Measurements from ENCODE around the gene GARIN3. TPM values are rescaled to one million over a fixed set of nuclear protein-coding genes. Genes with fewer than 3 reads are reported as not detected.

The GARIN3 gene
- total and polyA plus RNA-seq, 2 donors (not counting 1 experiment from before 2014, with no cell fraction given) = not detected

DNA sequence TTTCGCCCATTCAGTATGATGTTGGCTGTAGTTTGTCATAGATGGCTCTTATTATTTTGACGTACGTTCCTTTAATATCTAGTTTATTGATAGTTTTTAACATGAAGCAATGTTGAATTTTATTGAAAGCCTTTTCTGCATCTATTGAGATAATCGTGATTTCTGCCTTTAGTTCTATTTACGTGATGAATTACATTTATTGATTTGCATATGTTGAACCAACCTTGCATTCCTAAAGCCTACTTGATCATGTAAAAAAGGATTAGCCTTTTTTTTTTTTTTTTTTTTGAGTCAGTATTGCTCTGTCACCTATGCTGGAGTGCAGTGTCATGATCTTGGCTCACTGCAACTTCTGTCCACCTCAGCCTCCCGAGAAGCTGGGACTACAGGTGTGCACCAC is 39.6 kb upstream of the GARIN3 start:
- Mint-ChIP-seq H3K27me3 (no peaks in the 10 kb centered on the region), H3K4me3 (no peak overlapping the region), H3K9me3 (ENCODE audit: insufficient read depth) (no peaks in the 10 kb centered on the region), H3K27ac (no peak overlapping the region), H3K4me1 (peaks cover 9% of the 10 kb centered on the region)
- no peak overlapping the region for H2AFZ ChIP-seq (ENCODE audit: insufficient read depth, low read depth, low read length, poor library complexity, severe bottlenecking)
- TF ChIP-seq EZH2 (IDR thresholded peaks at IDR 0.05; ENCODE audit: borderline replicate concordance, insufficient read depth, low read depth, low read length, poor library complexity, severe bottlenecking) = no peak
- TF ChIP-seq, protein P1, sequence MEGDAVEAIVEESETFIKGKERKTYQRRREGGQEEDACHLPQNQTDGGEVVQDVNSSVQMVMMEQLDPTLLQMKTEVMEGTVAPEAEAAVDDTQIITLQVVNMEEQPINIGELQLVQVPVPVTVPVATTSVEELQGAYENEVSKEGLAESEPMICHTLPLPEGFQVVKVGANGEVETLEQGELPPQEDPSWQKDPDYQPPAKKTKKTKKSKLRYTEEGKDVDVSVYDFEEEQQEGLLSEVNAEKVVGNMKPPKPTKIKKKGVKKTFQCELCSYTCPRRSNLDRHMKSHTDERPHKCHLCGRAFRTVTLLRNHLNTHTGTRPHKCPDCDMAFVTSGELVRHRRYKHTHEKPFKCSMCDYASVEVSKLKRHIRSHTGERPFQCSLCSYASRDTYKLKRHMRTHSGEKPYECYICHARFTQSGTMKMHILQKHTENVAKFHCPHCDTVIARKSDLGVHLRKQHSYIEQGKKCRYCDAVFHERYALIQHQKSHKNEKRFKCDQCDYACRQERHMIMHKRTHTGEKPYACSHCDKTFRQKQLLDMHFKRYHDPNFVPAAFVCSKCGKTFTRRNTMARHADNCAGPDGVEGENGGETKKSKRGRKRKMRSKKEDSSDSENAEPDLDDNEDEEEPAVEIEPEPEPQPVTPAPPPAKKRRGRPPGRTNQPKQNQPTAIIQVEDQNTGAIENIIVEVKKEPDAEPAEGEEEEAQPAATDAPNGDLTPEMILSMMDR (IDR thresholded peaks at IDR 0.05) = no peak
- no peaks in the 10 kb centered on the region for H4K20me1 ChIP-seq (ENCODE audit: control insufficient read depth, insufficient read depth, low read length, poor library complexity, severe bottlenecking)
- peaks cover 12% of the 10 kb centered on the region in 2 donors for H3K4me1 ChIP-seq (ENCODE audit: control insufficient read depth in 2 of 2, insufficient read depth in 2 of 2, low read length in 2 of 2)
- no peak for ATAC-seq (ENCODE audit: low read depth)
- WGBS (ENCODE audit: insufficient coverage) = no CpG with 5 or more reads among the region's 6 CpGs
- no peak overlapping the region for H3K27ac ChIP-seq (ENCODE audit: low read length in 2 of 2)
- peaks cover 0 to 1% (median 0%) of the 10 kb centered on the region in 3 donors for H3K9me3 ChIP-seq (ENCODE audit: control extremely low read depth in 1 of 3, control insufficient read depth in 2 of 3, insufficient read depth in 1 of 3, low read length in 2 of 3)
- no peak overlapping the region for H3K4me2 ChIP-seq (replicated peaks; ENCODE audit: low read depth, low read length, poor library complexity, severe bottlenecking)
- H3K36me3 ChIP-seq (replicated peaks in 1 of 2; ENCODE audit: control extremely low read depth in 1 of 2, control insufficient read depth in 1 of 2, extremely low read depth in 1 of 2, insufficient read depth in 2 of 2, low read length in 1 of 2) = no peaks in the 10 kb centered on the region
- H3K27me3 ChIP-seq (replicated peaks in 1 of 4; ENCODE audit: control extremely low read depth in 1 of 4, control insufficient read depth in 3 of 4, insufficient read depth in 4 of 4, low read length in 3 of 4) = no peaks in the 10 kb centered on the region
- no peak overlapping the region for H3K4me3 ChIP-seq (ENCODE audit: control extremely low read depth in 1 of 5, extremely low read depth in 1 of 5, insufficient read depth in 1 of 5, low read depth in 2 of 5, low read length in 4 of 5)
- no peak overlapping the region for H3K9ac ChIP-seq (ENCODE audit: low read length)
- intact Hi-C loops (cut with micrococcal nuclease) = loop anchor here (10.0 kb wide), 1 partner anchor 51 kb away; no protein-coding TSS in a partner anchor
- POLR2A ChIA-PET = no interaction called here
- no peaks in the 10 kb centered on the region for H3K79me2 ChIP-seq (ENCODE audit: control insufficient read depth, insufficient read depth, low read length)
- DNase-seq = no peak
- CTCF ChIA-PET = interaction anchor here (1.0 kb wide), 1 partner anchor 11 kb away, joined by 3 read pairs; no protein-coding TSS in a partner anchor

DNA sequence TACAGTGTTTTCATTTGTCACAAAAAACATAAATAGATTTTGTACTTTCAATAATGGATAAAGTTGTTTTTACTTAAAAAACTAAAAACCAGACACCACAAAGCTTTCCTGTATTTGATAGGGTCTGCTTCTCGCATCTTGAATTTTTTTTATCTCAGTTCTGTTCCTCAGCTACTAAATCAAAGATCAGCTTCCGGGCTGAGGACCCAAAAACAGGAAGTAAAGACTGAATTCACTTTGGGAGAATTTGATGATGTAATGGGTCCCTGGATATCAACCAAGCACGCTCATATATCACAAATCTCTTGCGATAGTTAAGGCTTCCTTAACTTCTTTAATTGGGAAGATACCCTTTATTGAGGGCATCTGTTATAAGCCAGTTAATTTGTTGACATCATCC is 38.7 kb upstream of the GARIN3 start:
- Histone ChIP-seq H4K20me1 (ENCODE audit: control insufficient read depth, insufficient read depth, low read length, poor library complexity, severe bottlenecking) (no peaks in the 10 kb centered on the region), H3K9me3 (ENCODE audit: control extremely low read depth in 1 of 3, control insufficient read depth in 2 of 3, insufficient read depth in 1 of 3, low read length in 2 of 3) (peaks cover 0 to 1% (median 0%) of the 10 kb centered on the region in 3 donors), H3K4me3 (ENCODE audit: control extremely low read depth in 1 of 5, extremely low read depth in 1 of 5, insufficient read depth in 1 of 5, low read depth in 2 of 5, low read length in 4 of 5) (no peak overlapping the region), H3K4me2 (replicated peaks; ENCODE audit: low read depth, low read length, poor library complexity, severe bottlenecking) (peak overlapping the region; percentile 23), H3K79me2 (ENCODE audit: control insufficient read depth, insufficient read depth, low read length) (no peaks in the 10 kb centered on the region), H2AFZ (ENCODE audit: insufficient read depth, low read depth, low read length, poor library complexity, severe bottlenecking) (peak overlapping the region; percentile 48), H3K4me1 (ENCODE audit: control insufficient read depth in 2 of 2, insufficient read depth in 2 of 2, low read length in 2 of 2) (peaks cover 12% of the 10 kb centered on the region in 2 donors), H3K36me3 (replicated peaks in 1 of 2; ENCODE audit: control extremely low read depth in 1 of 2, control insufficient read depth in 1 of 2, extremely low read depth in 1 of 2, insufficient read depth in 2 of 2, low read length in 1 of 2) (no peaks in the 10 kb centered on the region), H3K27ac (ENCODE audit: low read length in 2 of 2) (peak overlapping the region in 1 of 2 donors; percentile 34), H3K9ac (ENCODE audit: low read length) (no peak overlapping the region), H3K27me3 (replicated peaks in 1 of 4; ENCODE audit: control extremely low read depth in 1 of 4, control insufficient read depth in 3 of 4, insufficient read depth in 4 of 4, low read length in 3 of 4) (no peaks in the 10 kb centered on the region)
- CTCF ChIA-PET = interaction anchor here (0.7 to 1.5 kb wide), 3 partner anchors 49 to 121 kb away, joined by 3 read pairs; no protein-coding TSS in a partner anchor
- Mint-ChIP-seq H3K4me3 (no peak overlapping the region), H3K9me3 (ENCODE audit: insufficient read depth) (no peaks in the 10 kb centered on the region), H3K27ac (peak overlapping the region; percentile 59), H3K27me3 (no peaks in the 10 kb centered on the region), H3K4me1 (peaks cover 8% of the 10 kb centered on the region)
- POLR2A ChIA-PET = no interaction called here
- WGBS (ENCODE audit: insufficient coverage) = no CpG with 5 or more reads among the region's 4 CpGs
- peak; percentile 67 for DNase-seq
- intact Hi-C loops (cut with micrococcal nuclease) = loop anchor here (10.0 kb wide), 1 partner anchor 50 kb away; no protein-coding TSS in a partner anchor
- TF ChIP-seq, protein P1 (IDR thresholded peaks at IDR 0.05) = no peak
- TF ChIP-seq EZH2 (IDR thresholded peaks at IDR 0.05; ENCODE audit: borderline replicate concordance, insufficient read depth, low read depth, low read length, poor library complexity, severe bottlenecking) = no peak
- ATAC-seq (ENCODE audit: low read depth) = peak; percentile 53

Data from B cell (primary cell).